HCT116 (cell line): ENCODE data around the gene UNC93B1. TPM values are rescaled to one million over a fixed set of nuclear protein-coding genes. Genes with fewer than 3 reads are reported as not detected.

Source experiments
- ATAC-seq: fragments of 200-7000 bp; cut with Tn5 transposase; 2 replicates; pipeline ENCODE4 v1.9.1; 2020; ENCODE audit warnings: mild to moderate bottlenecking, moderate library complexity
- BruUV-seq: library from RNA; stranded (reverse); fragments of 400-500 nt; replicated peaks from 2 replicates; lab custom pipeline; 2021; lab: Mats Ljungman, UMichigan
- CTCF ChIA-PET: fragments of 300-600 bp; sonication (Branson Sonifier 250); formaldehyde crosslinking; loops from one replicate; lab custom pipeline; 2021; ENCODE audit warnings: antibody characterized with exemption; lab: Charles Lee
- POLR2A ChIA-PET: fragments of 300-600, 350-600 bp; sonication (Branson Sonifier 250); formaldehyde crosslinking; loops from one replicate; lab custom pipeline; 2021; ENCODE audit warnings: antibody characterized with exemption; lab: Charles Lee
- RAD21 ChIA-PET, 2 experiments: fragments of 300-600 bp; sonication (Branson Sonifier 250); formaldehyde crosslinking; loops; one replicate each; lab custom pipeline; 2023; ENCODE audit warnings: low total read pairs in 2 of 2; ENCODE audit not compliant: uncharacterized antibody in 2 of 2, unreplicated experiment in 2 of 2, low non-redundant PET in 1 of 2; lab: Charles Lee
- DNase-seq: peaks from one replicate; pipeline ENCODE4 v3.0.0-alpha.2; 2010; ENCODE audit warnings: low read depth, low spot score
- H2AFZ ChIP-seq: fragments of 200-600 bp; shearing (Covaris generic), sonication (generic); 2 replicates; pipeline ENCODE4 v1.6.1; 2017; ENCODE audit warnings: low read depth, mixed run types, mixed read lengths, antibody characterized with exemption, low read length; ENCODE audit not compliant: poor library complexity, severe bottlenecking
- H3K27ac ChIP-seq: 2 replicates; pipeline ENCODE4 v1.5.1; 2012; ENCODE audit warnings: low read depth, low read length
- H3K27me3 ChIP-seq: fragments of 200-600 bp; sonication (generic); 2 replicates; pipeline ENCODE4 v1.6.1; 2016; ENCODE audit warnings: mixed run types, low read length, mixed read lengths; ENCODE audit not compliant: insufficient read depth
- H3K36me3 ChIP-seq, 2 experiments: fragments of 200-500 bp in 1 of 2; fragments of 200-600 bp in 1 of 2; sonication (Bioruptor generic) in 1 of 2; sonication (generic) in 1 of 2; 2 replicates each; pipeline versions ENCODE4 v1.5.1 to v1.6.1; 2014 to 2016; ENCODE audit warnings: low read length in 2 of 2, inconsistent platforms in 1 of 2, mixed read lengths in 1 of 2, mixed run types in 1 of 2; ENCODE audit not compliant: insufficient read depth in 2 of 2, control insufficient read depth in 1 of 2
- H3K4me1 ChIP-seq, 2 experiments: fragments of 200-600 bp in 1 of 2; sonication (generic) in 1 of 2; 2 replicates each; pipeline versions ENCODE4 v1.5.1 to v1.6.1; 2012 to 2017; ENCODE audit warnings: low read length in 2 of 2, inconsistent platforms in 1 of 2, mild to moderate bottlenecking in 1 of 2, mixed read lengths in 1 of 2, mixed run types in 1 of 2, moderate library complexity in 1 of 2; ENCODE audit not compliant: insufficient read depth in 2 of 2, control insufficient read depth in 1 of 2
- H3K4me2 ChIP-seq: fragments of 200-600 bp; sonication (generic); 2 replicates; pipeline ENCODE4 v1.6.1; 2017; ENCODE audit warnings: mixed run types, low read length, mixed read lengths
- H3K4me3 ChIP-seq, 2 experiments: fragments of 200-600 bp in 1 of 2; sonication (generic) in 1 of 2; replicated peaks in 1 of 2; 2 replicates each; pipeline ENCODE4 v1.5.1; 2011 to 2016; ENCODE audit warnings: low read length in 2 of 2, control low read depth in 1 of 2, low read depth in 1 of 2, mild to moderate bottlenecking in 1 of 2, mixed read lengths in 1 of 2, mixed run types in 1 of 2
- H3K79me2 ChIP-seq: fragments of 200-600 bp; sonication (generic); 2 replicates; pipeline ENCODE4 v1.6.1; 2017; ENCODE audit warnings: mild to moderate bottlenecking, mixed run types, low read length, moderate library complexity, mixed read lengths; ENCODE audit not compliant: insufficient read depth
- H3K9ac ChIP-seq: fragments of 200-600 bp; sonication (generic); 2 replicates; pipeline ENCODE4 v1.6.1; 2016; ENCODE audit warnings: low read length, mixed read lengths
- H3K9me2 ChIP-seq: fragments of 200-600 bp; sonication (generic), shearing (Covaris generic); 2 replicates; pipeline ENCODE4 v1.6.1; 2017; ENCODE audit warnings: mixed run types, mild to moderate bottlenecking, moderate library complexity; ENCODE audit not compliant: insufficient read depth
- H3K9me3 ChIP-seq, 2 experiments: fragments of 200-500 bp in 1 of 2; fragments of 200-600 bp in 1 of 2; sonication (Bioruptor generic) in 1 of 2; sonication (generic) in 1 of 2; 2 replicates each; pipeline ENCODE4 v1.6.1; 2014 to 2017; ENCODE audit warnings: low read length in 2 of 2, mixed read lengths in 2 of 2, inconsistent platforms in 1 of 2, low read depth in 1 of 2, mild to moderate bottlenecking in 1 of 2, mixed run types in 1 of 2, moderate library complexity in 1 of 2; ENCODE audit not compliant: control insufficient read depth in 1 of 2, insufficient read depth in 1 of 2
- H4K20me1 ChIP-seq: fragments of 200-600 bp; sonication (generic), shearing (Covaris generic); 2 replicates; pipeline ENCODE4 v1.6.1; 2017; ENCODE audit warnings: mixed run types, mild to moderate bottlenecking, moderate library complexity; ENCODE audit not compliant: insufficient read depth
- ATF3 ChIP-seq: IDR thresholded peaks from 2 replicates; pipeline ENCODE4 v1.6.1; 2012
- CBX3 ChIP-seq: IDR thresholded peaks from 2 replicates; pipeline ENCODE4 v1.6.1; 2012; ENCODE audit warnings: low read depth
- CEBPB ChIP-seq: IDR thresholded peaks from 2 replicates; pipeline ENCODE4 v1.6.1; 2012; ENCODE audit warnings: low read depth
- CTCF ChIP-seq, 3 experiments: fragments of 200-600 bp in 1 of 3; sonication (generic) in 1 of 3; IDR thresholded peaks in 2 of 3; conservative IDR thresholded peaks in 1 of 3; 2 replicates each; pipeline ENCODE4 v1.5.1; 2012 to 2017; ENCODE audit warnings: low read depth in 2 of 3, low read length in 2 of 3, antibody characterized with exemption in 1 of 3, borderline replicate concordance in 1 of 3, control low read depth in 1 of 3, mild to moderate bottlenecking in 1 of 3, mixed read lengths in 1 of 3, mixed run types in 1 of 3, moderate library complexity in 1 of 3; ENCODE audit not compliant: insufficient read depth in 1 of 3
- EZH2 ChIP-seq: fragments of 200-600 bp; sonication (generic); IDR thresholded peaks from 2 replicates; pipeline ENCODE4 v1.6.1; 2017; ENCODE audit warnings: antibody characterized with exemption, mixed run types
- EZH2phosphoT487 ChIP-seq: fragments of 200-600 bp; IDR thresholded peaks from 2 replicates; pipeline ENCODE4 v1.6.1; 2018; ENCODE audit warnings: antibody characterized with exemption, borderline replicate concordance
- FOSL1 ChIP-seq: IDR thresholded peaks from 2 replicates; pipeline ENCODE4 v1.6.1; 2012; ENCODE audit warnings: low read depth
- JUND ChIP-seq: IDR thresholded peaks from 2 replicates; pipeline ENCODE4 v1.6.1; 2012
- MAX ChIP-seq: IDR thresholded peaks from 2 replicates; pipeline ENCODE4 v1.6.1; 2012
- POLR2A ChIP-seq: IDR thresholded peaks from 2 replicates; pipeline ENCODE4 v1.7.0; 2011; ENCODE audit warnings: borderline replicate concordance; ENCODE audit not compliant: insufficient read depth, insufficient read length; ENCODE audit errors: extremely low read depth
- POLR2AphosphoS5 ChIP-seq: IDR thresholded peaks from 2 replicates; pipeline ENCODE4 v1.6.1; 2011; ENCODE audit warnings: mild to moderate bottlenecking, low read depth, low read length, moderate library complexity
- REST ChIP-seq: IDR thresholded peaks from 2 replicates; pipeline ENCODE4 v1.6.1; 2012; ENCODE audit warnings: low read depth
- SIN3A ChIP-seq: IDR thresholded peaks from 2 replicates; pipeline ENCODE4 v1.6.1; 2012; ENCODE audit warnings: low read depth
- SP1 ChIP-seq: IDR thresholded peaks from 2 replicates; pipeline ENCODE4 v1.6.1; 2012; ENCODE audit warnings: low read depth
- TCF7L2 ChIP-seq: IDR thresholded peaks from 2 replicates; pipeline ENCODE4 v1.7.0; 2011; ENCODE audit warnings: borderline replicate concordance, inconsistent platforms; ENCODE audit not compliant: insufficient read depth, insufficient read length; ENCODE audit errors: extremely low read depth
- YY1 ChIP-seq: IDR thresholded peaks from 2 replicates; pipeline ENCODE4 v1.6.1; 2011; ENCODE audit warnings: low read length, low read depth, moderate library complexity, mild to moderate bottlenecking; ENCODE audit not compliant: insufficient replicate concordance; ENCODE audit errors: extremely low read depth
- ZBTB33 ChIP-seq: IDR thresholded peaks from 2 replicates; pipeline ENCODE4 v1.6.1; 2011; ENCODE audit warnings: mild to moderate bottlenecking, low read length, moderate library complexity; ENCODE audit not compliant: insufficient replicate concordance; ENCODE audit errors: extremely low read depth
- ZFX ChIP-seq: fragments of 450-650 bp; IDR thresholded peaks from 2 replicates; pipeline ENCODE4 v1.6.1; 2017
- ZNF274 ChIP-seq: fragments of 200-500 bp; sonication (Bioruptor generic); IDR thresholded peaks from 2 replicates; pipeline ENCODE4 v1.6.1; 2014; ENCODE audit warnings: mild to moderate bottlenecking, low read depth, low read length, inconsistent platforms
- intact Hi-C: fragments of 100-400 bp; cut with micrococcal nuclease; formaldehyde crosslinking; loops from 2 replicates; pipeline ENCODE4 v1.10.0; 2022
- total RNA-seq: library from RNA; stranded (reverse); gene quantifications from one replicate; pipeline ENCODE4 v1.2.1, GENCODE V29; 2021; ENCODE audit not compliant: unreplicated experiment

Gene UNC93B1
- total RNA-seq, 1 experiment from 2014 or later = 72.9 TPM

GRCh38 chr11:68043029-68043348, 39.1 kb upstream of the UNC93B1 start:
- RAD21 ChIA-PET = no interaction called here
- peaks cover 0 to 6% of the 10 kb centered on the region in 2 experiments; a peak in 2 of 4 replicates for H3K36me3 ChIP-seq
- H3K79me2 ChIP-seq = peaks cover 21% of the 10 kb centered on the region
- TF ChIP-seq ZFX = no peak
- TF ChIP-seq MAX = no peak
- TF ChIP-seq EZH2 = no peak
- no peak for TF ChIP-seq POLR2AphosphoS5
- TF ChIP-seq CEBPB = no peak
- no peak for TF ChIP-seq POLR2A
- TF ChIP-seq SP1 = no peak
- no peak for TF ChIP-seq FOSL1
- no peak for TF ChIP-seq REST
- TF ChIP-seq ZNF274 = no peak
- no peak for TF ChIP-seq CTCF (IDR thresholded peaks at IDR 0.05 in 2 of 3, conservative IDR thresholded peaks at IDR 0.05 in 1 of 3; ENCODE audit: borderline replicate concordance in 1 of 3, insufficient read depth in 1 of 3, low read depth in 2 of 3, low read length in 2 of 3)
- no peak for TF ChIP-seq ATF3
- TF ChIP-seq YY1 = no peak
- no peak for TF ChIP-seq ZBTB33
- no peak for TF ChIP-seq TCF7L2
- TF ChIP-seq CBX3 = no peak
- no peak for TF ChIP-seq EZH2phosphoT487
- TF ChIP-seq SIN3A = no peak
- no peak for TF ChIP-seq JUND
- no peak overlapping the region for H3K4me3 ChIP-seq
- H3K9me2 ChIP-seq = no peaks in the 10 kb centered on the region
- no peak for ATAC-seq
- no TSS peak for BruUV-seq
- intact Hi-C loops = no loop called here
- CTCF ChIA-PET = no interaction called here
- H3K4me2 ChIP-seq = no peak overlapping the region
- H3K27ac ChIP-seq = no peak overlapping the region; the same call in 1 of the 2 replicates
- POLR2A ChIA-PET = interaction anchor here (0.6 kb wide), 1 partner anchor 13 kb away, joined by 3 read pairs; the partner anchor contains the start of gene NDUFS8
- no peaks in the 10 kb centered on the region for H3K27me3 ChIP-seq
- peaks cover 9 to 21% of the 10 kb centered on the region in 2 experiments; a peak in 3 of 4 replicates for H3K4me1 ChIP-seq
- H2AFZ ChIP-seq = no peak overlapping the region
- no peak overlapping the region for H3K9ac ChIP-seq
- DNase-seq = no peak
- H3K9me3 ChIP-seq = no peaks in the 10 kb centered on the region
- no peaks in the 10 kb centered on the region for H4K20me1 ChIP-seq
